Stimulated activated CD8-positive, alpha-beta memory T cell treated with anti-CD3 and anti-CD28 coated beads, Interleukin-2, amount 100 ng/mL, for 48 hours (primary cell): ENCODE results near the gene BICC1.

Experiments
- DNase-seq, 2 donors: peaks; one replicate each; pipeline ENCODE4 v3.0.0-alpha.2; 2020; ENCODE audit warnings: low read depth in 2 of 2

BICC1 gene

GRCh38 chr10:58515291-58515941, 2.7 kb downstream of the BICC1 start:
- DNase-seq, result no peak

DNA sequence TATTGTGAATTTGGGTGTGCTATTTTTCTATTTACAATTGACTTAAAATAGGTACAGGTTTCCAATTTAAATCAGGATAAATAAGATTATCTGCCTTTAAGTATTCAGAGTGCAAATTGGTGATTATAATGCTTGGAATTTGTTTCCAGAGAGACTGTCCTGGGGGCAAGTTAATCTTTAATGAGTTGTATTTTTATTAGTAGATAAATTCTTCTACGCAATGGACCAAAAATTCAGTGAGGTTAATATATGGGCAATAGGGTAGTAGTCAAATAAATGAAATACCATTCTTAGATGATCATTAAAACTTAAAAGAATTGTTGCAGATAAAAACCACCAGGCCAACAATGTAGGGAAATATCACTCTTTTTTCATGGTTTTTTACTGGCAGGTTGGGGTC, 3.4 kb downstream of the BICC1 start:
- no peak for DNase-seq

- no peak for DNase-seq
Observed at GRCh38 chr10:58516671-58517070, 4.0 kb downstream of the BICC1 start.

- DNase-seq, result no peak
Observed at GRCh38 chr10:58517081-58517480, 4.4 kb downstream of the BICC1 start.

DNA sequence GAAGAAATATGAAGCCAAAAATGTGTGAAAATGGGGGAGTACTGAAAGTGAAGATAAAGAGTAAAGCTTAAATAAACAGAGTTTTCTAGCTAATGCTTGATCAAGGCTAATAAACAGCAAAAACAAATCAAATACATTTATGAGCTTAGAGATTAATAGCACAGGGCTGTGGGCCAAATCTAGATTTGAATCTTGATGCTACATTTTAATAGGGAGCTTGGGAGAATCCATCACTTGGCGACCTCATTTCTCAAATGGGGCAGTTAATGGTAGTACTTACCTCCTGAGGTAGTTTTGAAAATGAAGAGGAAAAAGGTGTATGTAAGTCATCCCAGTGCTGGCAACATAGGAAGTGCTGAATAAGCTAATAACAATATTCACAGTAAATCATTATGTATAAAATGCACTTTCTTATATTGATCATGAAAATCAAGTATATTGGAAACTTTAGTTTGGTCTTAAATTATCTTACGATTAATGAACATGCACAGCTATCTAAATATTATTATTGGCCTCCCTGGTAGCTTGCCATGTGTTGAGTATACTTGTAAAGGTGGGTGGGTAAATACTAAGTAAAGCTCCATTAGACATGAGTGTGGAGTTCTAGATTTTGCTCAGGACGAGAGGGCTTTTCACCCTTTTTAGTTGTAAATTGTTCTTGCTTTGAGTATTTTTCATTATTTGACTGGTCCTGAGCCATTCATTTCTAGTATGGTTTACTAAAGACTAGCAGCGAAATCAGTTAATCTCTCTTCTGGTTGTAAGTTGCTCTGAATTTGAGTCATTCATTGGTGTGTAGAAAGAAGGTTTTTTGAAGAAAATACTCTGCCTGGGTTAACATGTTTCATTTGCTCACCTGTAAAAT, 5.1 kb downstream of the BICC1 start:
- no peak for DNase-seq

DNA sequence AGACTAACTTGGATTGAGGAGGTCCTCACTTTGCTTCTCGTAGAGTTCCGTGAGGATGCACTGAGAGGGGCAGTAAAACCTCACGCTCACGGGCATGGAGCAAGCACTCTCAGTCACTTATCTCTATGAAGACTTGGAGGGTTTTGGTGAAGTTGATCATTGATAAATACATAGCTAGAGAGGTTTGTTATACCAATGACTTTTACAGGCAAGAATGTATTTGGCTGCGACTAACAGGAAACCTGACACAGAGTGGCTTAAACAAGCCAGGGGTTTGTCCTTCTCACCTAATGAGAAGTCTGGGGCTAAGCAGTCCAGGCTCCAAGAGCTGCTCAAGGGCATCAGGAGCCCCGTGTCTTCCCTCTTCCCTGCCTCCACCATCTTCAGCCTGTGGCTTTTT, 6.1 kb downstream of the BICC1 start:
- no peak for DNase-seq

GRCh38 chr10:58529077-58529728, 16.5 kb downstream of the BICC1 start:
- DNase-seq, result no peak

- DNase-seq, result peak in 1 of 2 donors; percentile 26
Observed at GRCh38 chr10:58531084-58531695, 18.5 kb downstream of the BICC1 start.

DNA sequence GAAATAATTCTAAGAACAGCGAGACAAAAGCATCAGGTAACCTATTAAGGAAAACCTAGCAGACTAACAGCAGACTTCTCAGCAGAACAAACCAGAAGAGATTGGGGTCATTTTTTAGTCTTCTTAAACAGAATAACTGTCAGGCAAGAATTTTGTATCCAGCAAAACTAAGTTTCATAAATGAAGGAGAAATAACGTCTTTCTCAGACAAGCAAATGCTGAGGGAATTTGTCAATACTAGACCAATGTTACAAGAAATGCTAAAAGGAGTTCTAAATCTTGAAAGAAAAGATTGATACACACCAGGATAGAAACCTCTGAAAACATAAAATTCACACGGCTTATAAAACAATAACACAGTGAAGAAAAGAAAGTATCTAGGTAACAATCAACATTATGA, 22.6 kb downstream of the BICC1 start:
- no peak for DNase-seq

DNA sequence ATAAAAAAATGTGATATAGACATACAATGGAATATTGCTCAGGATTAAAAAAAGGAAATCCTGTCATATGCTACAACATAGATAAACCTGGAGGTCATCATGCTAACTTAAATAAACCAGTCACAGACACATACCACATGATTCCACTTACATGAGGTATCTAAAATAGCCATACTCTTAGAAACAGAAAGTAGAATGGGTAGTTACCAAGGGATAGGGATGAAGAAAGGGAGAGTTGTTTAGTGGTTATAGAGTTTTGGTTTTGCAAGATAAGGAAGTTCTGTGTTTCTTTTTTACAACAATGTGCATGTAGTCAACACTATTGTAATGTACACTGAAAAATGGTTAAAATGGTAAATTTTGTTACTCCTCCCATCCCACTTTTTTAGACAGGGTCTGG, 30.5 kb downstream of the BICC1 start:
- DNase-seq, result no peak

- no peak for DNase-seq
Observed at GRCh38 chr10:58544135-58544534, 31.5 kb downstream of the BICC1 start.

DNA sequence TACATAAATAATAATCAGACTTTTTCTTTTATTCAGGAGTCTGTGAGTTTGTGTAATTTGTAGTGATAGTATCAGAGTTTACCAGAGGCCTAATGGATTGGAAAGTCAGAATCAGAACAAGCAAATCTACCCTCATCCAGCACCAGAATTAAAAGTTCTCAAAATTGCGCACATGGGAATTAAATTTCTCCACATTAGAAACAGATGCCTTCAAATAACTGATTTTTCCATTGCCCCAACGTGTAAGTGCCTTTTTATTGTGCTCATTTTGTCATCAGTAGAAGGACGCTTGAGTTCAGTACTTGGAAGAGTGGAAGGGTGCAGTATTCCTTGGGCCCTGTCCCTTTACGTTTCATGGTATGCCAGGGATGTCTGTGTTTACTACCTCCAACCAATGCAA, 32.8 kb downstream of the BICC1 start:
- DNase-seq, result no peak

GRCh38 chr10:58546137-58546536, 33.5 kb downstream of the BICC1 start:
- DNase-seq, result no peak

GRCh38 chr10:58546722-58547445, 34.2 kb downstream of the BICC1 start:
- no peak for DNase-seq

DNA sequence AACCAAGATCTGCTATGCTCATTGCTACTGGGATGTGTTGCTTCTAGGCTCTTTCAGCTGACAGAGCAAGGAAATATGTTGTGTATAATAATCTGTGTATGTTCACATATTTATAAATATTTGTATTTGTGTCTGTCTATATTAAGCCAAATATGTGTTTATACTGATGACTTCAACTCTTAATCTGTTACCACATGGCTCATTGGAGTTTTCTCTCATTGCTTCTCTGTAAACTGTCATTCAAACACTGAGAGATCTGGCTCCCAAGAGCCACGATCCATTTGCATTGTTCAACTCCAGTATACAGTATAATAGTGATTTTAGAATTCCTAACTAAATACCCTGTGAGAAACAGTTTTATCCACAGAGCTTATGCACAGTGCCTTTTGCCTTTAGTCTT, 35.3 kb downstream of the BICC1 start:
- DNase-seq, result no peak

DNA sequence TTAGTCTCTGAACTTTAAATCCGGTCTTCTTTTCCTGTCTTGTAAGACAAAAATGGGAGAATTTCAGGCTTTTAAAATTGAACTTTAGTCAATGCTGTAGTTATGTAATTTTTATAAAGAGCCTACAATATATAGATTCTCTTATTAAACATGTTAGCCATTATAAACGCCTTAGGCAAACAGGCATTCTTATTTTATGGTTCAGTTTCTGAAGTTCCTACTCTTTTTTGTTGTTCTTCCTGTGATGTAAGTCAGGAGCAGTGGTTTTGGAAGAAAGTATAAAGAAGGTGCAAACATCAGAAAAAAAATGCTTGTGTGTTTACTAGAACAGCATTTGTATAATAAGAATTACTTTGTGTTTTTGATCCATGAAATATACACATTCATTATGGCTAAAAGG, 41.6 kb downstream of the BICC1 start:
- no peak for DNase-seq

GRCh38 chr10:58555170-58555929, 42.7 kb downstream of the BICC1 start:
- no peak for DNase-seq

DNA sequence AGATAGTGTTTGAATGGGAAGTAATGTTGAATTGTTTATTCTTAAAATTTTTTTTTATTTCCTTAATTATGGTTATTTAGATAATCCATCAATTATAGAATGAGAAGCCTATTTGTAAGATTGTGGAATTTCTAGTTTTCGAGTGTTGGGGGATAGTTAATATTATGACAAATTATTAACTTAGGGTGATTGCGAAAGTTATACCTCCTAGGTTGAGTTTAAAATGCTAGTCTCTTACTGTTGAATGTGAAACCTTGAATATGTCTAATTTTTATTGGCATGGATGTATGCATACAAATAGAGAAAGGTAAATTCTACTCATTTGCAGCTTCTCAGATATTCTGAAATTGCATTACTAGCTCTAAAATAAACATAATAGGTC, 43.2 kb downstream of the BICC1 start:
- no peak for DNase-seq

DNA sequence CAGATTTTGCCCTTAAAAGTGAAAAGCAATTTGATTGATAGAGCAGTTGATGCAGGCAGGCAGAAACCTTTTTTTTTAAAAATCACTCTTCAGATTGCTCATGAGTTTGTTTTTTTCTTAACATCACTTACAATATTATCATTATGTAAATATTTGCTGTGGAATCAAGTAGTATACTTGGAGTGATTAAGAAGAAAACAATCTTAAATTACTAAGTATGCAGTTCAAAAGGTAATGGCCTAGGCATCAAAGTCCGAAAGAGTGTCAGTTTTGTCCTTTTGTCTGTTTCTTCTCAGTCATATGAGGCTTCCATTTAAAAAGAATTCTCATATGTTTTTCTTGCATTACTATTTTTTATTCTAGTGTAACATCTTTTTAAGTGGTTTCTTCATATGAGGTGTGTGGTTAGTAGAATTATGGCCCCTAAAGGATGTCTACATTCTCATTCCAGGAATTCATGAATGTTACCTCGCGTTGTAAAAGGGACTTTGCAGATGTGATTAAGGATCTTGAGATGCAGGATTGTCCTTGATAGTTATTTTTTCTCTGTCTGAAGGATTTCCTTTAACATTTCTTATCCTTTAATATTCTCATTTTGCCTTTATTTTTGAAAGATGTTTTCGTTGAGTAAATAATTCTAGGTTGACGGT, 44.0 kb downstream of the BICC1 start:
- DNase-seq, result no peak

DNA sequence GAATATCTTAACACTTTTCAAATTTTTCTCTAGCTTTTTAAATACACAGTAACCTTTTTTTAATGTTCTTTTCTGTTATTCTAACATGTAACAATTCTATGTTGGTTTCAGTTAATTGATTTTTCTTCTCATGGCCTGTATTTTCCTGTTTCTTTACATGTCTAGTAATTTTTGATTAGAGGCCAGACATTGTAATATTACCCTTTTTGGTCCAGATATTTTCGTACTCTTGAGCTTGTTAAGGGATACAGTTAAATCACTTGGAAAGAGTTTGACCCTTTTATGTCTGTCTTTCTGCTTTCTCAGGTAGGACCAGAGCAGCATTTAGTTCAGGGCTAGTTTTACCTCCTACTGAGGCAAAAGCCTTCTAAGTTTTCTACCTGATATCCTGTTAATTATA, 45.0 kb downstream of the BICC1 start:
- no peak for DNase-seq

DNA sequence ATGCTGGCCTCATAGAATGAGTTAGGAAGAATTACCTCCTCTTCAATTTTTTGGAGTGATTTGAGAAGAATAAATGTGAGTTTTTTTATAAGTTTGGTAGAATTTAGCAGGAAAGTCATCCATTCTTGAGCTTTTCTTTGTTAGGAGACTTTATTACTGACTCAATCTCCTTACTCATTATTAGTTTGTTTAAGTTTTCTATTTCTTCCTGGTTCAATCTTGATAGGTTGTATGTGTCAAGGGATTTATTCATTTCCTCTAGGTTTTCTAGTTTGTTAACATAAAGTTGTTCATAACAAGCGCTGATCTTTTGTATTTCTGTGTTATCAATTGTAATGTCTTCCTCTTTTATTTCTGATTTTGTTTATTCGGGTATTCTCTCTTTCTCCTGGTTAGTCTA, 47.4 kb downstream of the BICC1 start:
- DNase-seq, result no peak
